ENCODE data around the gene SLC49A3.
A peak's percentile ranks its signal among the peaks of the same experiment; 100 is the strongest.

DNA sequence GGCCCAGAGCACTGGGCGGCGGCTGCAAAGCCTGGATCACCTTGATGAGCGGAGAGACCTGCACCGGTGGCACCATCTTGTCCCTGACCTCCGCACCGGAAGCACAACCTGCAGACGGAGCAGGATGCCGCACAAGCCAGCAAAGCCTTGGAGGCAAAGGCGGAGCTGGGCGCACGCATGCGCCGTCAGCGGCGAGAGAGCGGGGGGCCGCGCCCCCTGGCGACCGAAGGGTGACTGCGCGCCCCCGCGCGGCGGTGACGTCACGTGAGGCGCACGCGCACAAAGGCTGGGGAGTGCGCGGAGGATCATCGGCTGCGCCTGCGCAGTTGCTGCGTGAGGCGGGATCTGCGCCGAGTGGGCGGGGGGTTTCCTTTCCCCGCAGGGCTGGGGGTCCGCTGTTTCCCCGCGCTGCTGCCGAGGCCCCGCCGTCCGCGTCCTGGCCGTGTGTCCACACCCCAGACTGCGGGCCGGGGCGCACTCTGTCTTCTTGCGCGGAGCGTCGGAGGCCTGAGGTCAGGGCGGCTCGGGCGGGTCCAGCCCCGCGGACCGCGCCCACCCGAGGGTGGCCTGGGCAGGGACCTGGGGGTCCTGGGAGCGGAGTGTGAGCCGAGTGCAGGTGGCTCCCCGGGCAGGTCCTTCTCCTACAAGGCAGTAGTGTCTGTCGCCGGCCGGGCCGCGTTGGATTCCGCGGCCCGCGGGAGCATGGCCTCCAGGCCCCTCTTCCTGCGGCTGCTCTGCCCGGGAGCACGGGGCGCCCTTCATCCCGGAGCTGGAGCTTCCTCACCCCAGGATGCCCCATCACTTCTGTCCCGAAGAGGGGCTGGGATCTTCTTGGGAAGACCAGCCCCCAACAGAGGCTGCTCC lies 14.5 kb downstream of the SLC49A3 start, which contains the start of the genes ATP5ME and MYL5:
- TF ChIP-seq, protein P1, sequence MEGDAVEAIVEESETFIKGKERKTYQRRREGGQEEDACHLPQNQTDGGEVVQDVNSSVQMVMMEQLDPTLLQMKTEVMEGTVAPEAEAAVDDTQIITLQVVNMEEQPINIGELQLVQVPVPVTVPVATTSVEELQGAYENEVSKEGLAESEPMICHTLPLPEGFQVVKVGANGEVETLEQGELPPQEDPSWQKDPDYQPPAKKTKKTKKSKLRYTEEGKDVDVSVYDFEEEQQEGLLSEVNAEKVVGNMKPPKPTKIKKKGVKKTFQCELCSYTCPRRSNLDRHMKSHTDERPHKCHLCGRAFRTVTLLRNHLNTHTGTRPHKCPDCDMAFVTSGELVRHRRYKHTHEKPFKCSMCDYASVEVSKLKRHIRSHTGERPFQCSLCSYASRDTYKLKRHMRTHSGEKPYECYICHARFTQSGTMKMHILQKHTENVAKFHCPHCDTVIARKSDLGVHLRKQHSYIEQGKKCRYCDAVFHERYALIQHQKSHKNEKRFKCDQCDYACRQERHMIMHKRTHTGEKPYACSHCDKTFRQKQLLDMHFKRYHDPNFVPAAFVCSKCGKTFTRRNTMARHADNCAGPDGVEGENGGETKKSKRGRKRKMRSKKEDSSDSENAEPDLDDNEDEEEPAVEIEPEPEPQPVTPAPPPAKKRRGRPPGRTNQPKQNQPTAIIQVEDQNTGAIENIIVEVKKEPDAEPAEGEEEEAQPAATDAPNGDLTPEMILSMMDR (IDR thresholded peaks at IDR 0.05; ENCODE audit: control extremely low read depth in 1 of 3, insufficient read depth in 1 of 3, low read depth in 1 of 3, low read length in 3 of 3), result peak in 2 of 3 experiments; percentile 87 to 99; a peak in 3 of 4 replicates
- no peak for TF ChIP-seq EZH2 (IDR thresholded peaks at IDR 0.05; ENCODE audit: low read depth, low read length, severe bottlenecking)
- TF ChIP-seq, protein P2, sequence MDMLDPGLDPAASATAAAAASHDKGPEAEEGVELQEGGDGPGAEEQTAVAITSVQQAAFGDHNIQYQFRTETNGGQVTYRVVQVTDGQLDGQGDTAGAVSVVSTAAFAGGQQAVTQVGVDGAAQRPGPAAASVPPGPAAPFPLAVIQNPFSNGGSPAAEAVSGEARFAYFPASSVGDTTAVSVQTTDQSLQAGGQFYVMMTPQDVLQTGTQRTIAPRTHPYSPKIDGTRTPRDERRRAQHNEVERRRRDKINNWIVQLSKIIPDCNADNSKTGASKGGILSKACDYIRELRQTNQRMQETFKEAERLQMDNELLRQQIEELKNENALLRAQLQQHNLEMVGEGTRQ (IDR thresholded peaks at IDR 0.05; ENCODE audit: low read length), result peak; percentile 82
- peak in 1 of 2 experiments; percentile 27; a peak in 1 of 3 replicates for TF ChIP-seq EP300 (IDR thresholded peaks at IDR 0.05; ENCODE audit: borderline replicate concordance in 1 of 2, low read depth in 2 of 2, low read length in 2 of 2)
- peak in 1 of 2 experiments; percentile 72; a peak in 2 of 3 replicates for TF ChIP-seq POLR2A (IDR thresholded peaks at IDR 0.05; ENCODE audit: control extremely low read depth in 1 of 2, low read depth in 2 of 2, low read length in 2 of 2)
- TF ChIP-seq, protein P3, sequence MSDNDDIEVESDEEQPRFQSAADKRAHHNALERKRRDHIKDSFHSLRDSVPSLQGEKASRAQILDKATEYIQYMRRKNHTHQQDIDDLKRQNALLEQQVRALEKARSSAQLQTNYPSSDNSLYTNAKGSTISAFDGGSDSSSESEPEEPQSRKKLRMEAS (IDR thresholded peaks at IDR 0.05), result peak; percentile 68
- no peak for TF ChIP-seq RXRA (IDR thresholded peaks at IDR 0.05; ENCODE audit: insufficient read depth, low read depth, low read length)
- TF ChIP-seq ASH2L (IDR thresholded peaks at IDR 0.05; ENCODE audit: low read length), result peak; percentile 59

Measured in H1 (cell line).